Measurements from ENCODE around the gene SLC47A2. TPM values are rescaled to one million over a fixed set of nuclear protein-coding genes. Genes with fewer than 3 reads are reported as not detected.

SLC47A2 gene
- total and polyA plus RNA-seq, 2 of the 13 experiments (the other 11 are each of a cell fraction or from before 2014, with no cell fraction given) = 0.04 TPM; not detected in 1

DNA sequence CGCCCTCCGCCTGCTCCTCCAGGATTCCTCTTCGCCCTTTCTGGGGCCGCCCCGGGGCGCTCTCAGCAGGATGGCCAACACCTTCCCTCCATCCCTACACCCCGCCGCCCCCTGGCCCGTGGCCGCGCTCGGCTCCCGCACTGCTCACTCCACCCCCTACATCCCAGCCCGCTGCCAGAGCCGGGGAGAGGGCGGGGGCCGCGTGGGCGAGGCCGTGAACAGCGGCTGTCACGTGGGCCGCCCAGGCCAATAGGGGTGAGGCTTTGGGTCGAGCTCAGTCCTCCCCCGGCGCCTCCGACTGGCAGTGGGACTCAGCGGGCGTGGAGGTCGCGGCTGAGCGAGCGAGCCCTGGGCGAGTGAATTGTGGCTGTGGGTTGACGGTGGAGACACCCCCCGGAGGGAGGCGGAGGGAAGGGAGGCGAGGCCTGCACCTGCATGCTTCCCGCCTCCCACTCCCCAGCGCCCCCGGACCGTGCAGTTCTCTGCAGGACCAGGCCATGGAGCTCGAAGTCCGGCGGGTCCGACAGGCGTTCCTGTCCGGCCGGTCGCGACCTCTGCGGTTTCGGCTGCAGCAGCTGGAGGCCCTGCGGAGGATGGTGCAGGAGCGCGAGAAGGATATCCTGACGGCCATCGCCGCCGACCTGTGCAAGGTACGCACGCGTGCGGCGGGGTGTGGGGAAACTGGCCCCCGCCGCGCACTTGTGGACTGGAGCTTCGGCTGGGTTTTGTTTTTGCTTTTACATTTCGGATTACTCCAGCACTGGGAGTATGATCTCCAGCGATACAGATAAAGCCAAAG, 67.7 kb downstream of the SLC47A2 start, which contains the start of gene ALDH3A2 (continued):
- TF ChIP-seq, protein P1, sequence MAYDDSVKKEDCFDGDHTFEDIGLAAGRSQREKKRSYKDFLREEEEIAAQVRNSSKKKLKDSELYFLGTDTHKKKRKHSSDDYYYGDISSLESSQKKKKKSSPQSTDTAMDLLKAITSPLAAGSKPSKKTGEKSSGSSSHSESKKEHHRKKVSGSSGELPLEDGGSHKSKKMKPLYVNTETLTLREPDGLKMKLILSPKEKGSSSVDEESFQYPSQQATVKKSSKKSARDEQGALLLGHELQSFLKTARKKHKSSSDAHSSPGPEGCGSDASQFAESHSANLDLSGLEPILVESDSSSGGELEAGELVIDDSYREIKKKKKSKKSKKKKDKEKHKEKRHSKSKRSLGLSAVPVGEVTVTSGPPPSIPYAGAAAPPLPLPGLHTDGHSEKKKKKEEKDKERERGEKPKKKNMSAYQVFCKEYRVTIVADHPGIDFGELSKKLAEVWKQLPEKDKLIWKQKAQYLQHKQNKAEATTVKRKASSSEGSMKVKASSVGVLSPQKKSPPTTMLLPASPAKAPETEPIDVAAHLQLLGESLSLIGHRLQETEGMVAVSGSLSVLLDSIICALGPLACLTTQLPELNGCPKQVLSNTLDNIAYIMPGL (CRISPR knock-in tag; IDR thresholded peaks at IDR 0.05; ENCODE audit: borderline replicate concordance in 1 of 2, low read depth in 1 of 2) = peak; percentile 94 to 97
- no peak; the same call in 1 of the 2 replicates for TF ChIP-seq AHR (CRISPR knock-in tag; IDR thresholded peaks at IDR 0.05)
- TF ChIP-seq, protein P2, sequence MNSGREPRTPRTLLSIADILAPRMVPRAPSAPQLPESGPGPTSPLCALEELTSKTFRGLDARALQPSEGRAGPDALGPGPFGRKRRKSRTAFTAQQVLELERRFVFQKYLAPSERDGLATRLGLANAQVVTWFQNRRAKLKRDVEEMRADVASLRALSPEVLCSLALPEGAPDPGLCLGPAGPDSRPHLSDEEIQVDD (CRISPR knock-in tag; IDR thresholded peaks at IDR 0.05; ENCODE audit: borderline replicate concordance) = peak; percentile 93; the same call in 1 of the 2 replicates
- TF ChIP-seq MAFG (CRISPR knock-in tag; IDR thresholded peaks at IDR 0.05) = no peak
- no peak; the same call in 1 of the 2 replicates for TF ChIP-seq GPN1 (CRISPR knock-in tag; IDR thresholded peaks at IDR 0.05; ENCODE audit: borderline replicate concordance)
- peak; percentile 92 for TF ChIP-seq ZNF564 (CRISPR knock-in tag; IDR thresholded peaks at IDR 0.05)
- TF ChIP-seq ZNF263 (CRISPR knock-in tag; IDR thresholded peaks at IDR 0.05) = peak; percentile 86
- peak; percentile 62; the same call in 1 of the 2 replicates for TF ChIP-seq CHD2 (IDR thresholded peaks at IDR 0.05; ENCODE audit: low read depth, low read length)
- peak; percentile 87; the same call in 1 of the 2 replicates for TF ChIP-seq ZNF451 (CRISPR knock-in tag; IDR thresholded peaks at IDR 0.05)
- TF ChIP-seq, protein P3, sequence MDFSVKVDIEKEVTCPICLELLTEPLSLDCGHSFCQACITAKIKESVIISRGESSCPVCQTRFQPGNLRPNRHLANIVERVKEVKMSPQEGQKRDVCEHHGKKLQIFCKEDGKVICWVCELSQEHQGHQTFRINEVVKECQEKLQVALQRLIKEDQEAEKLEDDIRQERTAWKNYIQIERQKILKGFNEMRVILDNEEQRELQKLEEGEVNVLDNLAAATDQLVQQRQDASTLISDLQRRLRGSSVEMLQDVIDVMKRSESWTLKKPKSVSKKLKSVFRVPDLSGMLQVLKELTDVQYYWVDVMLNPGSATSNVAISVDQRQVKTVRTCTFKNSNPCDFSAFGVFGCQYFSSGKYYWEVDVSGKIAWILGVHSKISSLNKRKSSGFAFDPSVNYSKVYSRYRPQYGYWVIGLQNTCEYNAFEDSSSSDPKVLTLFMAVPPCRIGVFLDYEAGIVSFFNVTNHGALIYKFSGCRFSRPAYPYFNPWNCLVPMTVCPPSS (IDR thresholded peaks at IDR 0.05) = no peak
- TF ChIP-seq GATAD2A (CRISPR knock-in tag; IDR thresholded peaks at IDR 0.05) = peak; percentile 92
- 0 out of 2 replicates have a peak, but pooled peaks have one; percentile 35 for TF ChIP-seq ZFAT (CRISPR knock-in tag; conservative IDR thresholded peaks at IDR 0.05)
- TF ChIP-seq, protein P4, sequence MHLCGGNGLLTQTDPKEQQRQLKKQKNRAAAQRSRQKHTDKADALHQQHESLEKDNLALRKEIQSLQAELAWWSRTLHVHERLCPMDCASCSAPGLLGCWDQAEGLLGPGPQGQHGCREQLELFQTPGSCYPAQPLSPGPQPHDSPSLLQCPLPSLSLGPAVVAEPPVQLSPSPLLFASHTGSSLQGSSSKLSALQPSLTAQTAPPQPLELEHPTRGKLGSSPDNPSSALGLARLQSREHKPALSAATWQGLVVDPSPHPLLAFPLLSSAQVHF (CRISPR knock-in tag; IDR thresholded peaks at IDR 0.05) = peak; percentile 97
- TF ChIP-seq, protein P5, sequence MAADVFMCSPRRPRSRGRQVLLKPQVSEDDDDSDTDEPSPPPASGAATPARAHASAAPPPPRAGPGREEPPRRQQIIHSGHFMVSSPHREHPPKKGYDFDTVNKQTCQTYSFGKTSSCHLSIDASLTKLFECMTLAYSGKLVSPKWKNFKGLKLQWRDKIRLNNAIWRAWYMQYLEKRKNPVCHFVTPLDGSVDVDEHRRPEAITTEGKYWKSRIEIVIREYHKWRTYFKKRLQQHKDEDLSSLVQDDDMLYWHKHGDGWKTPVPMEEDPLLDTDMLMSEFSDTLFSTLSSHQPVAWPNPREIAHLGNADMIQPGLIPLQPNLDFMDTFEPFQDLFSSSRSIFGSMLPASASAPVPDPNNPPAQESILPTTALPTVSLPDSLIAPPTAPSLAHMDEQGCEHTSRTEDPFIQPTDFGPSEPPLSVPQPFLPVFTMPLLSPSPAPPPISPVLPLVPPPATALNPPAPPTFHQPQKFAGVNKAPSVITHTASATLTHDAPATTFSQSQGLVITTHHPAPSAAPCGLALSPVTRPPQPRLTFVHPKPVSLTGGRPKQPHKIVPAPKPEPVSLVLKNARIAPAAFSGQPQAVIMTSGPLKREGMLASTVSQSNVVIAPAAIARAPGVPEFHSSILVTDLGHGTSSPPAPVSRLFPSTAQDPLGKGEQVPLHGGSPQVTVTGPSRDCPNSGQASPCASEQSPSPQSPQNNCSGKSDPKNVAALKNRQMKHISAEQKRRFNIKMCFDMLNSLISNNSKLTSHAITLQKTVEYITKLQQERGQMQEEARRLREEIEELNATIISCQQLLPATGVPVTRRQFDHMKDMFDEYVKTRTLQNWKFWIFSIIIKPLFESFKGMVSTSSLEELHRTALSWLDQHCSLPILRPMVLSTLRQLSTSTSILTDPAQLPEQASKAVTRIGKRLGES (CRISPR knock-in tag; IDR thresholded peaks at IDR 0.05; ENCODE audit: borderline replicate concordance) = peak; percentile 79
- TF ChIP-seq ZBTB1 (CRISPR knock-in tag; IDR thresholded peaks at IDR 0.05; ENCODE audit: borderline replicate concordance) = no peak; the same call in 1 of the 2 replicates
- peak; percentile 97 for TF ChIP-seq ZNF780A (CRISPR knock-in tag; IDR thresholded peaks at IDR 0.05)
- TF ChIP-seq RARA (CRISPR knock-in tag; IDR thresholded peaks at IDR 0.05) = peak; percentile 74
- TF ChIP-seq, protein P6, sequence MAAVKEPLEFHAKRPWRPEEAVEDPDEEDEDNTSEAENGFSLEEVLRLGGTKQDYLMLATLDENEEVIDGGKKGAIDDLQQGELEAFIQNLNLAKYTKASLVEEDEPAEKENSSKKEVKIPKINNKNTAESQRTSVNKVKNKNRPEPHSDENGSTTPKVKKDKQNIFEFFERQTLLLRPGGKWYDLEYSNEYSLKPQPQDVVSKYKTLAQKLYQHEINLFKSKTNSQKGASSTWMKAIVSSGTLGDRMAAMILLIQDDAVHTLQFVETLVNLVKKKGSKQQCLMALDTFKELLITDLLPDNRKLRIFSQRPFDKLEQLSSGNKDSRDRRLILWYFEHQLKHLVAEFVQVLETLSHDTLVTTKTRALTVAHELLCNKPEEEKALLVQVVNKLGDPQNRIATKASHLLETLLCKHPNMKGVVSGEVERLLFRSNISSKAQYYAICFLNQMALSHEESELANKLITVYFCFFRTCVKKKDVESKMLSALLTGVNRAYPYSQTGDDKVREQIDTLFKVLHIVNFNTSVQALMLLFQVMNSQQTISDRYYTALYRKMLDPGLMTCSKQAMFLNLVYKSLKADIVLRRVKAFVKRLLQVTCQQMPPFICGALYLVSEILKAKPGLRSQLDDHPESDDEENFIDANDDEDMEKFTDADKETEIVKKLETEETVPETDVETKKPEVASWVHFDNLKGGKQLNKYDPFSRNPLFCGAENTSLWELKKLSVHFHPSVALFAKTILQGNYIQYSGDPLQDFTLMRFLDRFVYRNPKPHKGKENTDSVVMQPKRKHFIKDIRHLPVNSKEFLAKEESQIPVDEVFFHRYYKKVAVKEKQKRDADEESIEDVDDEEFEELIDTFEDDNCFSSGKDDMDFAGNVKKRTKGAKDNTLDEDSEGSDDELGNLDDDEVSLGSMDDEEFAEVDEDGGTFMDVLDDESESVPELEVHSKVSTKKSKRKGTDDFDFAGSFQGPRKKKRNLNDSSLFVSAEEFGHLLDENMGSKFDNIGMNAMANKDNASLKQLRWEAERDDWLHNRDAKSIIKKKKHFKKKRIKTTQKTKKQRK (IDR thresholded peaks at IDR 0.05; ENCODE audit: low read length) = no peak
